ENCODE data around the gene CLASP1.
"Not testable (repeated sequence)": the region's sequence is repeated elsewhere in the genome, so short reads cannot be mapped to it uniquely, and the experiment has no call there.

CLASP1 gene

GRCh38 chr2:121475811-121476571, 173.3 kb downstream of the CLASP1 start:
- FAIRE-seq (no peak), DNase-seq (ENCODE audit: low spot score) (no peak)

- no peak for FAIRE-seq
These were observed 175.8 kb downstream of the CLASP1 start for GRCh38 chr2:121473512-121473911.

GRCh38 chr2:121472470-121472993, 176.7 kb downstream of the CLASP1 start:
- FAIRE-seq: no peak
- DNase-seq (ENCODE audit: low spot score): no peak

More at GRCh38 chr2:121473512-121473911, 175.8 kb downstream of the CLASP1 start:
- no peak for DNase-seq (ENCODE audit: low spot score)

- DNase-seq (ENCODE audit: low spot score): peak; percentile 25
- no peak for FAIRE-seq
These were observed 177.5 kb downstream of the CLASP1 start for GRCh38 chr2:121471532-121472469.

- DNase-seq (ENCODE audit: low spot score) (no peak), FAIRE-seq (no peak)
These were observed 178.3 kb downstream of the CLASP1 start for GRCh38 chr2:121470917-121471316.

- FAIRE-seq: no peak
- DNase-seq (ENCODE audit: low spot score): no peak
These were observed 179.9 kb downstream of the CLASP1 start for GRCh38 chr2:121469356-121469755.

GRCh38 chr2:121468936-121469335, 180.3 kb downstream of the CLASP1 start:
- FAIRE-seq (no peak), DNase-seq (ENCODE audit: low spot score) (no peak)

- DNase-seq (ENCODE audit: low spot score) (no peak), FAIRE-seq (no peak)
These were observed 190.0 kb downstream of the CLASP1 start for GRCh38 chr2:121459291-121459690.

GRCh38 chr2:121456325-121456724, 192.9 kb downstream of the CLASP1 start:
- FAIRE-seq (no peak), DNase-seq (ENCODE audit: low spot score) (no peak)

- FAIRE-seq: no peak
- DNase-seq (ENCODE audit: low spot score): no peak
These were observed 193.8 kb downstream of the CLASP1 start for GRCh38 chr2:121455446-121455845.

GRCh38 chr2:121454549-121455090, 194.6 kb downstream of the CLASP1 start:
- FAIRE-seq: peak; percentile 20
- DNase-seq (ENCODE audit: low spot score): no peak

- DNase-seq (ENCODE audit: low spot score) (no peak), FAIRE-seq (no peak)
These were observed 197.9 kb downstream of the CLASP1 start for GRCh38 chr2:121451398-121451797.

GRCh38 chr2:121450301-121450700, 199.0 kb downstream of the CLASP1 start:
- DNase-seq (ENCODE audit: low spot score) (no peak), FAIRE-seq (no peak)

- FAIRE-seq (peak; percentile 87), DNase-seq (ENCODE audit: low spot score) (no peak)
These were observed 202.5 kb downstream of the CLASP1 start for GRCh38 chr2:121446647-121447241.

GRCh38 chr2:121442889-121443288, 206.4 kb downstream of the CLASP1 start:
- DNase-seq (ENCODE audit: low spot score) (no peak), FAIRE-seq (no peak)

- not testable (repeated sequence) for DNase-seq (ENCODE audit: low spot score); FAIRE-seq
These were observed 211.0 kb downstream of the CLASP1 start for GRCh38 chr2:121438290-121438689.

- FAIRE-seq: no peak
These were observed 212.3 kb downstream of the CLASP1 start for GRCh38 chr2:121436918-121437317.

GRCh38 chr2:121435790-121436189, 213.5 kb downstream of the CLASP1 start:
- DNase-seq (ENCODE audit: low spot score) (no peak), FAIRE-seq (no peak)

More at GRCh38 chr2:121436918-121437317, 212.3 kb downstream of the CLASP1 start:
- no peak for DNase-seq (ENCODE audit: low spot score)

GRCh38 chr2:121431214-121431613, 218.0 kb downstream of the CLASP1 start:
- DNase-seq (ENCODE audit: low spot score) (no peak), FAIRE-seq (no peak)

- no peak for FAIRE-seq
These were observed 219.2 kb downstream of the CLASP1 start for GRCh38 chr2:121429927-121430520.

More at GRCh38 chr2:121429927-121430520, 219.2 kb downstream of the CLASP1 start:
- DNase-seq (ENCODE audit: low spot score): no peak
